ENCODE results near the gene IGSF6. TPM values are rescaled to one million over a fixed set of nuclear protein-coding genes. Genes with fewer than 3 reads are reported as not detected.

The IGSF6 gene
- total RNA-seq, 4 donors from 2014 or later: 0.59 to 4.1 (median 1.6) TPM

DNA sequence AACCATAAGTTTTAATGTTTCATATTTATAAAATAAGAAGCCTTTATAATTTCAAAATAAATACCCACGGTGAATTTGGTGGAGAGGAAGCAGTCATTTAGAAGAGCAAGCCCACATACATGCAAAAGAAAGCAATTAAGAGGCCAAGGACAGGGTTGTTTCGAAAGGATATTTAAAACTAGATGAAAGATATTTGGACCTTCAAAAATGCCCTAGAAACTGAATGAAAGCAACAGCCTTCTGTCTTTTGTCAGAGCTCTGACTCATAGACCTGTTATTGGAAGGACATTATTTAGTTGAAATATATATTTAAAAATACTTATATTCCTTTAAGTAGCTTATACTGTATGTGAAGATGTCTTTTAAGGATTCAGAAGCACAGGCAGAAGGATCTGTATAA is 61.6 kb downstream of the IGSF6 start:
- H3K27ac ChIP-seq: no peak overlapping the region
- no peaks in the 10 kb centered on the region for H3K27me3 ChIP-seq
- intact Hi-C loops (cut with DNase I; ENCODE audit: low total_unique reads): no loop called here

DNA sequence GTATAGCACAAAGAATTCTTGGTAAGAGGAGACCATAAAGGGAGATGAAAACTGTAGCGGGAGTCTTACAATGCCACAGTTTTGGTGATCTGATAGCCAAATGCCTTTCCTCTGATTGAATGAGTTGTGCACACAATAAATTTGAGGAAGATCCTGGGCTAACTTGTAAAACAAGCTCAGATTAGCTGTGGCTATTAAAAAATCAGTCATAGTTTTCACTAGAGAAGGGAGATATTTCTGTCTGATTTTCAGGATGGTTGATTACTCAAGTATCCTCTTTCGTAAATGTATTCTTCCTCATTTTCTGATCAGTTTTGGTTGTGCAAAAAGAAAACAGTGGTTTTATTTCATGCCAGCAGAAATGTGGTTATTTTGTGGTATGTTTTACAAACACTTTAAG is 62.1 kb downstream of the IGSF6 start:
- TF ChIP-seq, protein P1, sequence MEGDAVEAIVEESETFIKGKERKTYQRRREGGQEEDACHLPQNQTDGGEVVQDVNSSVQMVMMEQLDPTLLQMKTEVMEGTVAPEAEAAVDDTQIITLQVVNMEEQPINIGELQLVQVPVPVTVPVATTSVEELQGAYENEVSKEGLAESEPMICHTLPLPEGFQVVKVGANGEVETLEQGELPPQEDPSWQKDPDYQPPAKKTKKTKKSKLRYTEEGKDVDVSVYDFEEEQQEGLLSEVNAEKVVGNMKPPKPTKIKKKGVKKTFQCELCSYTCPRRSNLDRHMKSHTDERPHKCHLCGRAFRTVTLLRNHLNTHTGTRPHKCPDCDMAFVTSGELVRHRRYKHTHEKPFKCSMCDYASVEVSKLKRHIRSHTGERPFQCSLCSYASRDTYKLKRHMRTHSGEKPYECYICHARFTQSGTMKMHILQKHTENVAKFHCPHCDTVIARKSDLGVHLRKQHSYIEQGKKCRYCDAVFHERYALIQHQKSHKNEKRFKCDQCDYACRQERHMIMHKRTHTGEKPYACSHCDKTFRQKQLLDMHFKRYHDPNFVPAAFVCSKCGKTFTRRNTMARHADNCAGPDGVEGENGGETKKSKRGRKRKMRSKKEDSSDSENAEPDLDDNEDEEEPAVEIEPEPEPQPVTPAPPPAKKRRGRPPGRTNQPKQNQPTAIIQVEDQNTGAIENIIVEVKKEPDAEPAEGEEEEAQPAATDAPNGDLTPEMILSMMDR (IDR thresholded peaks at IDR 0.05): no peak
- no peak for TF ChIP-seq POLR2A (IDR thresholded peaks at IDR 0.05)
- intact Hi-C loops (cut with DNase I; ENCODE audit: low total_unique reads): no loop called here
- no peak overlapping the region for H3K27ac ChIP-seq

More for the DNA sequence above, 61.6 kb downstream of the IGSF6 start:
- TF ChIP-seq, protein P1 (IDR thresholded peaks at IDR 0.05): no peak
- no peak for TF ChIP-seq POLR2A (IDR thresholded peaks at IDR 0.05)
- no peaks in the 10 kb centered on the region for H3K36me3 ChIP-seq
- no peaks in the 10 kb centered on the region for H3K4me1 ChIP-seq
- DNase-seq: no peak
- H3K9me3 ChIP-seq: no peaks in the 10 kb centered on the region
- no peak overlapping the region for H3K4me3 ChIP-seq

DNA sequence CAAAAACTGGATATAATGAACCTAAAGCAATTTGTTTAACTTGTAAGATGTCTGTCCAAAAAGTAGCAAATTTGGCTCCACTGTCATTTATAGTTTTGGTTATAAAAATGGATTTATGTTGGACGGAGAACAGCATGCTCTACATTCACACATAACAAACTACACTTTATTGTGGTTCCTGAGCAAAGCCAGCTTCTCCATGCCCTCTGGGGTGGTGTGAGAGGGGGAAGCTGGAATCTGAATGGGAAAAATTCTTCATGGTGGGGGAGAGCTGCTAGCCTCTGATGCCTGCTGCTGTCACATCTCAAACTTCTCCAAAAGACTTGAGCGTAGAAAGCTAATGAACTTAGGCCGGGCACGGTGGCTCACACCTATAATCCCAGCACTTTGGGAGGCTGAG is 62.9 kb downstream of the IGSF6 start:
- Histone ChIP-seq H3K27me3 (no peaks in the 10 kb centered on the region), H3K27ac (no peak overlapping the region), H3K4me3 (no peak overlapping the region), H3K36me3 (no peaks in the 10 kb centered on the region), H3K9me3 (no peaks in the 10 kb centered on the region), H3K4me1 (no peaks in the 10 kb centered on the region)
- intact Hi-C loops (cut with DNase I; ENCODE audit: low total_unique reads): no loop called here
- no peak for TF ChIP-seq POLR2A (IDR thresholded peaks at IDR 0.05)
- TF ChIP-seq, protein P1 (IDR thresholded peaks at IDR 0.05): no peak
- DNase-seq: no peak

More for the DNA sequence above, 62.1 kb downstream of the IGSF6 start:
- H3K9me3 ChIP-seq: no peaks in the 10 kb centered on the region
- H3K27me3 ChIP-seq: no peaks in the 10 kb centered on the region
- no peak overlapping the region for H3K4me3 ChIP-seq
- H3K36me3 ChIP-seq: no peaks in the 10 kb centered on the region
- no peak for DNase-seq
- no peaks in the 10 kb centered on the region for H3K4me1 ChIP-seq

Small RNA genes within 50 kb of the gene (small RNA-seq; reads per million reads assigned to genes)
- gene RNU6-1005P (not detected), gene RNU6-196P (not detected)

Other genes starting within 250 kb of the IGSF6 start
- gene METTL9, start 53.0 kb downstream of the IGSF6 start, total RNA-seq: 100 to 1,000 TPM in 3 of 4 donors, 10 to 100 TPM in 1; 73.5 to 231 (median 131) TPM
- under 1 TPM in 2 of 4 donors, not detected in 2; 0.21 to 0.28 TPM for gene OTOA, start 11.4 kb upstream of the IGSF6 start, total RNA-seq
- 100 to 1,000 TPM in 1 of 4 donors, 10 to 100 TPM in 3; 13.2 to 357 (median 75.3) TPM for gene NPIPB4, start 205.1 kb upstream of the IGSF6 start, total RNA-seq